Mucosa of descending colon (tissue), 3 donors: Measurements from ENCODE around the gene FAM53B. TPM values are rescaled to one million over a fixed set of nuclear protein-coding genes. Genes with fewer than 3 reads are reported as not detected.
A peak's percentile ranks its signal among the peaks of the same experiment; 100 is the strongest.
"Not testable (repeated sequence)": the region's sequence is repeated elsewhere in the genome, so short reads cannot be mapped to it uniquely, and the experiment has no call there.

Experiments
- ATAC-seq: fragments of 200-7000 bp; cut with Tn5 transposase; one replicate; pipeline ENCODE4 v1.9.1; 2020; ENCODE audit warnings: mild to moderate bottlenecking, moderate library complexity
- DNase-seq, 3 donors: peaks; one replicate each; pipeline ENCODE4 v3.0.0-alpha.2; 2020
- H3K36me3 ChIP-seq: fragments of 200-600 bp; one replicate; pipeline ENCODE4 v1.8.0; 2021; ENCODE audit warnings: low read depth, mild to moderate bottlenecking
- H3K4me1 ChIP-seq: fragments of 200-600 bp; one replicate; pipeline ENCODE4 v1.8.0; 2021; ENCODE audit warnings: low read depth, mild to moderate bottlenecking
- H3K4me3 ChIP-seq: fragments of 200-600 bp; one replicate; pipeline ENCODE4 v1.8.0; 2021; ENCODE audit warnings: mild to moderate bottlenecking
- H3K9me3 ChIP-seq: fragments of 200-600 bp; one replicate; pipeline ENCODE4 v1.8.0; 2021; ENCODE audit warnings: mild to moderate bottlenecking
- CTCF ChIP-seq: fragments of 200-600 bp; IDR thresholded peaks from one replicate; pipeline ENCODE4 v1.8.0; 2022; ENCODE audit warnings: antibody characterized with exemption, mild to moderate bottlenecking
- intact Hi-C, 2 donors: fragments of 100-400 bp; cut with DNase I in 1 of 2; cut with micrococcal nuclease in 1 of 2; formaldehyde crosslinking; loops; one replicate each; pipeline versions ENCODE4 v1.11.0 to v1.11.1; 2022; cut with DNase I, micrococcal nuclease
- total RNA-seq, 3 donors: library from RNA; stranded (reverse); fragmentation: NEBNext Ultra II Directional in 2 of 3; extraction: Animal tissue kit (Norgen Biotek cat#: 25700) in 2 of 3; gene quantifications; one replicate each; pipeline versions ENCODE4 v1.2.1 to v1.2.4, GENCODE V29; 2021 to 2023
- donor health status: DM: no; HTN: no; CAD: no; lungs with moderate emphysema.
- donor health status: DM: no; HTN: no; CAD: no.
- donor health status: DM: no; HTN: yes; CAD: no.

Gene FAM53B
- total RNA-seq, 3 donors from 2014 or later, result 37.2 to 48.0 (median 44.2) TPM

GRCh38 chr10:124589491-124590041, 154.6 kb downstream of the FAM53B start:
- Histone ChIP-seq H3K36me3 (no peaks in the 10 kb centered on the region), H3K4me3 (no peak overlapping the region), H3K4me1 (peaks cover 11% of the 10 kb centered on the region), H3K9me3 (no peaks in the 10 kb centered on the region)
- ATAC-seq (peak; percentile 4), DNase-seq (peak in 2 of 3 donors; percentile 30 to 53)
- TF ChIP-seq CTCF, result no peak
- intact Hi-C loops, result no loop called here

DNA sequence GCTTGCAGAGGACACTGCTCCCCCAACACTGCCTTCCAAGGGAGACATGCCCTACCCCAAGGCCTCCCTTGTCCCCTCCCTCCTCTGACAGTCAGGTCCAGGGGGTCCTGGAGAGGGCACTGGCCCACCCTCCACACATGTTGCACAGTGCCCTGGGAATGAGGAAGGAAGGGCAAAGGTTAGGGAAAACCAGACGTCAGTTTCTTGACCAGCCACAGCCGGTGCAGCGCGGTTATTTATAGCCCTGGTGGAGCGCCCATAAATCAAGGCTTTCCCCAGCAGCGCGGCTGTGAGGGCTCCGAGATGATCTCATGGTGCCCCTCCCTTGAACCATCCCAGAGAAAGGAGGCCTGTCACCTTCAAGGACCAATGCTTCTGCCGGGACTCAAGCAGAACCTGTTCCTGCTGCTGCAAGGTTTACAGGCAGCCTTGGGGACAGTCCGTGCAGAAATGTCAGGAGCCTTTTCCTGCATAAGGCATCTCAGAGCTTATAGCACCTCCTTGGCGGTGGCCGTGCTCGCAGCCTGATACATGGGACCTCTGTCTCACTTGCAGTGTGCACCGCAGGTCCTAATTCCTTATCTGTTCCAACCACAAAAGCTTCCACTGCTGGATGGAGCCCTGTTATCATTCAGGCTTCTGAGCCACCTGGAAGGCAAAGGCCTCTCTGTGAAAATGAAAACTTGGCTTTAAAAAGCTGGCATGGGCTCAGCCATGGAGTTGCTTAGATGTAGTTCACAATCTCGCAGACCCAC, 155.3 kb downstream of the FAM53B start:
- DNase-seq (peak; percentile 69 to 77 (median 73)), ATAC-seq (peak; percentile 92)
- peaks cover 11% of the 10 kb centered on the region for H3K4me1 ChIP-seq
- intact Hi-C loops, result no loop called here
- TF ChIP-seq CTCF, result no peak
- no peaks in the 10 kb centered on the region for H3K36me3 ChIP-seq
- H3K9me3 ChIP-seq, result no peaks in the 10 kb centered on the region
- H3K4me3 ChIP-seq, result no peak overlapping the region

- H3K4me3 ChIP-seq, intact Hi-C loops, ATAC-seq, H3K36me3 ChIP-seq, H3K9me3 ChIP-seq: not testable (repeated sequence)
- DNase-seq, result peak in 1 of 3 donors; percentile 14
- H3K4me1 ChIP-seq, result peaks cover 11% of the 10 kb centered on the region
Observed at GRCh38 chr10:124588341-124588735, 155.8 kb downstream of the FAM53B start.

DNA sequence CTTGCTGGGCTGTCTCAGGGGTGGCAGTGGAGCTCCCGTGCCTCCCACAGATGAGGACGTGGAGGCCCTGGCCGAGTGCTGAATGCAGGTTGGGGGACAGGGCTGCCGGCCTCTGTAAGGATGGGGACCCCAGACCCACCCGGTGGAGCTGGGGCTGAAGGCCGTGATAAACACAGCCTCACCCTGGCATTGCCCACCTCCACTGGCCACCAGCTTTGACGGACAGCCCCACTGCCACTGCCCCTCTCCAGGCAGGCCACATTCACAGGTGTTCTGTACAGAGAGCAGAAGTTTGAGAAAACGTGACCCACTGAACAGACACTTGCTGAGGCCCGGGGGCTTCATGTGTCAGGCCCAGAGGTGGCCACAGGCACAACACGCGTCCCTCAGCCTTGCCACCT, 156.4 kb downstream of the FAM53B start:
- no peak for ATAC-seq
- Histone ChIP-seq H3K4me3 (no peak overlapping the region), H3K4me1 (peaks cover 11% of the 10 kb centered on the region), H3K9me3 (no peaks in the 10 kb centered on the region), H3K36me3 (no peaks in the 10 kb centered on the region)
- intact Hi-C loops, result no loop called here
- TF ChIP-seq CTCF, result no peak
- peak in 1 of 3 donors; percentile 19 for DNase-seq

DNA sequence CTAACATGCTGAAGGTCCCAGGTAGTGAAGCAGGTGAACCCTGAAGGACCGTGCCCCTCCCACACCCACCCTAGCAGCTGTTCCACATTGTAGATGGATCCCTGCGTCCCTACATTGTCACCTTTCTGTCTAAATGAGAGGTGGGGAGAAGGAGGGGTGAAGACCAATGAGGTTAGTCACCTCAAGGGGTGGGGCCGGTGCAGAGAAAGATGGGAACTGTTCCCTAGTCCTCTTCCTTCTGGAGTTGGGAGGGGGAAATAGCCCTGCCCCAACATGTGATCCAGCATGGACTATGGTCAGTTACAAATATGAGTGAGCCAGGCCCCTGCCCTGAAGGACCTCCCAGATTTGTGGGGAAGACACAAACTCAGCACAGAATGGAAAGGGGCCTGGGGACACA, 158.0 kb downstream of the FAM53B start:
- intact Hi-C loops, result no loop called here
- peak; percentile 34 for ATAC-seq
- no peak overlapping the region for H3K4me3 ChIP-seq
- H3K36me3 ChIP-seq, result no peaks in the 10 kb centered on the region
- peak in 1 of 3 donors; percentile 31 for DNase-seq
- H3K4me1 ChIP-seq, result peaks cover 11% of the 10 kb centered on the region
- TF ChIP-seq CTCF, result no peak
- no peaks in the 10 kb centered on the region for H3K9me3 ChIP-seq

- no peaks in the 10 kb centered on the region for H3K4me1 ChIP-seq
- ATAC-seq (no peak), DNase-seq (peak in 1 of 3 donors; percentile 11)
- no peaks in the 10 kb centered on the region for H3K9me3 ChIP-seq
- TF ChIP-seq CTCF, result no peak
- no peaks in the 10 kb centered on the region for H3K36me3 ChIP-seq
- intact Hi-C loops, result no loop called here
- H3K4me3 ChIP-seq, result no peak overlapping the region
Observed at GRCh38 chr10:124579011-124579399, 165.2 kb downstream of the FAM53B start.
